GM19438 (cell line): ENCODE data around the gene ZP3.
"Not testable (repeated sequence)": the region's sequence is repeated elsewhere in the genome, so short reads cannot be mapped to it uniquely, and the experiment has no call there.

ENCODE experiments used
- ATAC-seq: cut with Tn5 transposase; IDR thresholded peaks from one replicate; pipeline ENCODE4 v1.9.1; 2021; ENCODE audit warnings: low read depth; ENCODE audit not compliant: unreplicated experiment

ZP3 gene

DNA sequence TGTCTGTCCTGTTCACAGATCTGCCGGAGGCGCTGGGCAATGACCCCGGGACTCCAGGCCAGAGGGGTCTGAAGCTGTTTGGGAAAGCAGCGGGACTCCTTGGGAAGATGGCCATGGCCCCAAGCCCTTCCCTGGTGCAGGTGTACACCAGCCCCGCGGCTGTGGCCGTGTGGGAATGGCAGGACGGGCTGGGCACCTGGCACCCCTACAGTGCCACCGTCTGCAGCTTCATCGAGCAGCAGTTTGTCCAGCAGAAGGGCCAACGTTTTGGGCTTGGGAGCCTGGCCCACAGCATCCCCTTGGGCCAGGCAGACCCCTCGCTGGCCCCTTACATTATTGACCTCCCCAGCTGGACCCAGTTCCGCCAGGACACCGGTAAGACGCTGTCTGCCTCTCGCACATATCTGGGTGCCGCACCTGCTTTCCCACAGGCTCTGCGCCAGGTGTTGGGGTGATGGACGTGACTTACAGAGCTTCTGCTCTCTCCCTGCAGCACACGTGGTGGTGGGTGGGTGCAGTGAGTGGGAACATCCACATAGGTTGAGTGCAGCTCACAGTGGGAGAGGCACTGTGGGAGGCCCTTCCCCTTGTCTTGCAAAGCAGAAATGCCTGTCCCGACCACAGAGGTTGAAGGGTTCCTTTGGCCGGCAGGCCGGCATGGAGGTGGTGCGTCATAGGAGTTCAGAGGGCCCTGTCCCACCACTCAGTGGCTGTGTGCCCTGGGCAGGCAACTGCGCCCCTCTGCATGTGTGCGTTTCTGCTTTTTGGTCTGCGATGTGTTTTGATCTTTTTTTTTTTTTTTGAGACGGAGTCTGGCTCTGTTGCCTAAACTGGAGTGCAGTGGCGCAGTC is 55.9 kb downstream of the ZP3 start:
- ATAC-seq = not testable (repeated sequence)

DNA sequence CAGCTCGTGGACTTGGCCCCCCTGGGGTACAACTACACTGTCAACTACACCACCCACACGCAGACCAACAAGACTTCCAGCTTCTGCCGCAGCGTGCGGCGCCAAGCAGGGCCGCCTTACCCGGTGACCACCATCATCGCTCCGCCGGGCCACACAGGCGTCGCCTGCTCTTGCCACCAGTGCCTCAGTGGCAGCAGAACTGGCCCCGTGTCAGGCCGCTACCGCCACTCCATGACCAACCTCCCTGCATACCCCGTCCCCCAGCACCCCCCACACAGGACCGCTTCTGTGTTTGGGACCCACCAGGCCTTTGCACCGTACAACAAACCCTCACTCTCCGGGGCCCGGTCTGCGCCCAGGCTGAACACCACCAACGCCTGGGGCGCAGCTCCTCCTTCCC is 57.9 kb downstream of the ZP3 start:
- ATAC-seq = not testable (repeated sequence)

DNA sequence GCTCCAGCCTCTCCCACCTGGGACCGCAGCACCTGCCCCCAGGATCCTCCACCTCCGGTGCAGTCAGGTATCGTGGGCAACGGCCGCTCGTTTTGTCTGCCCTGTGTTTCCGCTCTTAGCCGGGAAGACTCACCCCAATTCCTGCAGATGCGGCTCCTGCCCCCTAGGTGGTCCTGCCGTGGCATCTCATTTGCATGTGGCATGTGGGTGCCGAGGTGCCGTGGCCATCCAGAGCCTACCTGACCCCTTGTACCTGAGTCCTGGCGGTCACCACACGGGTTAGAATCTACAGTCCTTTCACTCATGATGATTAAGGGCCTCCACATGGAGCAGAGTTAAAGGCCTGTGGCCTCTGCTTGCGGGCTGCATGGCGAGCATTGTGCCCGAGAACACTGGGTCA is 58.3 kb downstream of the ZP3 start:
- ATAC-seq = not testable (repeated sequence)

DNA sequence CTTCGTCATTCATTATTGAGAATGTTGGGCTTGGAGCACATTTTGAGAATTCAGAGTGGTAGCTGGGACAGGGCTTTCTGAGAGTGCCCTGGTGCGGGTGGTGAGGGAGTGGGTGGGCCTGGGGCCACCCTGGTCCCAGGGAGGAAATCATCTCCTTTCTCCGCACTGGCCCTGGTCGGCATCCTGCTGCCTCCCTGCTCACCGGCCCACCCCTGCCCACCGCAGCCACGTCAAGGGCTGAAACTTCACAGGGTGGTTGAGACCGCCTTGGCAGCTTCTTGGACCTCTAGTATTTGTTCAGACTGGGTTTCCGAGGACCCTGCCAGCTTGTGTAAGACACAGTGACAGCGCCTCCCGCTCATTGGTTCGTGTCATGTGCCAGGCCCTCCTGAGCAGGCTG is 59.7 kb downstream of the ZP3 start:
- ATAC-seq = not testable (repeated sequence)

DNA sequence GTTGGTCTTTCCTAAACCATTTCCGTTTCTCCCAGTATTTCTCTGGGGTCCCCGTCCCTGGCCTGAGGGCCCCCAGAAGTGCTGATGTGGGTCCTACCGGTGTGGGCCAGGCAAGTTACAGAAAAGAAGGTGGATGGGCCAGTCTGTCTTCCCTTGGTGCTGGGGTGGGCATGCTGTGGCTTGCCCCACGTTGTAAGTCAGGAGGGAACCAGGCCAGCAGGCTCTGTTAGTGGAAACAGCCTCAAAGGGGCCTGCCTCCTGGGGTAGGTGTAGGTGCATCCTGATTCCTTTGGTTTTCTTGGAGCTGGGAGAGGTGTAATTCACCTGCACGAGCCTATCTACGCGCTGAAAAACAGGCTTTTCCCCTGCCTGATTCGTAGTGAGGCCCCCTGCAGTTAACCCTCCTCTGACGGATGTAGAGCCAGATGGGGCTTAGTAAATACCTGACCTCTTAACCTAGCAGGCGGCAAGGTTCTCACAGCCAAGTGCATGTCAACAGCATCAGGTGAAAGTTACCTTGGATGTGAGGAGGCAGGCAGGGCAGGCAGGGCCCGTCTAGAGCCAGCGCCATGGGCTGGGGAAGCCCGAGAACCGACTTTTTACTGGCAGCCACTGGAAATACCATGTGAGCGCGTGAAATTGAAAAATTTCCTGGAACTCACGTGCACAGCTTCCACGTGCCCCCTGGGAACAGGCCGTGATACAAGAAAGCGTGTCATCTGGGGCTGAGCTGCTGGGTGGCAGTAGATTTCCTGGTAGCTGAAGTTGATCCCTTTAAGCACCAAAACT is 61.3 kb downstream of the ZP3 start:
- ATAC-seq = peak; percentile 14

DNA sequence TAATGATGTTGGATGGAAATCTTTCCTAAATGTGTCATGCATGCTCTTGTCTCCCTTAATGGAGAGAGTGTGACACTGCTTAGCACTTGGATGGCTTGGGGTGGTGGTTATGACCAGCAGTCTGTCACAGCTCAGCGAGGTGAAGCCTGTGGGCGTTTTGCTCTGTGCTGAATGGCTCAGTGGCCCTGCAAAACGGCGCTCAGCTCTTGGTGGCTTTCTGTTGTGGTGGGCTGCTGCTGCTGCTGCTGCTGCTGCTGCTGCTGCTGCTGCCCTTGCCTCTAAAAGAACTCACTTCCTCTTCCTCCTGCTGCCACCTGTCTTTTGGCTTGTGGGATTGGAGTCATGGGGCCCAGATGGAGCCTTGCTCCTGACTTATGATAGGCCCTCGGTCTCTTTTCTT is 61.9 kb downstream of the ZP3 start:
- peak; percentile 98 for ATAC-seq

DNA sequence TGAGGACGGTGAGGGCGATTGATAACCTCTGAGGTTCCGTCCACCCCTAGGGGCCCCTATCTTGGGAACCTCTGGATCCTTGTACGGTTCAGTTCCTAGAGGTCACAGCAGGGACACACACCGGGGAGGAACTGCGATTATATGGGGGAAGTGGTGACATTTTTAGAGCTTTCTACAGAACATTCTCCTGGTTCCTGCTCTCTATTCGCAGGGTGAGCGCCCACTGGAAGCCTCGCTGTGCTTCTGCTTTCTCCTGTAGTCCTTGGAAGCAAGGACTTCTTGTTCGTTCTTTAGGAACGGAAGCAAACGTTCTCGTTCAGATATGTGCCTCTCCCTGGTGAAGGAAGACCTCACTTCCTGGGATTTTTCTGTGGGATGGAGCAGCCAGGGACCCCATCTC is 63.2 kb downstream of the ZP3 start:
- ATAC-seq = not testable (repeated sequence)
